BLaER1 treated with 17β-estradiol and CSF1 and Interleukin-3, amounts not matched to agents 10 nM and 100 nM (cell line): ENCODE data around the gene ELMO1.

Experiments
- H3K27ac ChIP-seq, 11 experiments: shearing (Covaris generic); formaldehyde crosslinking; 2 replicates each; pipeline ENCODE4 v1.8.1; 2022
- H3K27me3 ChIP-seq, 11 experiments: shearing (Covaris generic); formaldehyde crosslinking; 2 replicates each; pipeline ENCODE4 v1.8.1; 2022
- H3K36me3 ChIP-seq, 11 experiments: shearing (Covaris generic); formaldehyde crosslinking; 2 replicates each; pipeline ENCODE4 v1.8.1; 2022
- H3K4me1 ChIP-seq, 10 experiments: shearing (Covaris generic); formaldehyde crosslinking; 2 replicates each; pipeline ENCODE4 v1.8.1; 2022
- H3K4me2 ChIP-seq, 11 experiments: shearing (Covaris generic); formaldehyde crosslinking; 2 replicates each; pipeline ENCODE4 v1.8.1; 2022
- H3K4me3 ChIP-seq, 10 experiments: shearing (Covaris generic); formaldehyde crosslinking; 2 replicates each; pipeline ENCODE4 v1.8.1; 2022
- H3K9ac ChIP-seq, 11 experiments: shearing (Covaris generic); formaldehyde crosslinking; 2 replicates each; pipeline ENCODE4 v1.8.1; 2022
- H3K9me3 ChIP-seq, 11 experiments: shearing (Covaris generic); formaldehyde crosslinking; replicated peaks in 1 of 11; 2 replicates each; pipeline ENCODE4 v1.8.1; 2022
- H4K20me1 ChIP-seq, 11 experiments: shearing (Covaris generic); formaldehyde crosslinking; 2 replicates each; pipeline ENCODE4 v1.8.1; 2022
- Cebpa-rat ChIP-seq, 11 experiments: shearing (Covaris generic); IDR thresholded peaks; 2 replicates each; pipeline ENCODE4 v1.8.1; 2022

The ELMO1 gene

GRCh38 chr7:37050801-37051200 is 397.9 kb downstream of the ELMO1 start:
- Histone ChIP-seq H3K27me3 (no peaks in the 10 kb centered on the region), H3K4me3 (no peak overlapping the region), H3K9me3 (no peaks in the 10 kb centered on the region), H3K9ac (no peak overlapping the region), H3K27ac (no peak overlapping the region), H4K20me1 (peaks cover 0 to 17% (median 5%) of the 10 kb centered on the region in 11 experiments; a peak in 7 of 22 replicates), H3K36me3 (peaks cover 0 to 4% (median 0%) of the 10 kb centered on the region in 11 experiments; a peak in 1 of 22 replicates), H3K4me1 (peaks cover 2 to 11% (median 5%) of the 10 kb centered on the region in 10 experiments; a peak in 19 of 20 replicates), H3K4me2 (no peak overlapping the region)
- TF ChIP-seq Cebpa-rat (IDR thresholded peaks at IDR 0.05), result no peak

GRCh38 chr7:37048674-37049073 is 400.0 kb downstream of the ELMO1 start:
- no peak overlapping the region for H3K4me2 ChIP-seq
- H3K36me3 ChIP-seq, result peaks cover 0 to 4% (median 0%) of the 10 kb centered on the region in 11 experiments; a peak in 1 of 22 replicates
- H3K9me3 ChIP-seq, result no peaks in the 10 kb centered on the region
- no peak for TF ChIP-seq Cebpa-rat (IDR thresholded peaks at IDR 0.05)
- no peaks in the 10 kb centered on the region for H3K27me3 ChIP-seq
- H3K27ac ChIP-seq, result no peak overlapping the region
- peaks cover 4 to 29% (median 15%) of the 10 kb centered on the region in 10 experiments; a peak in 19 of 20 replicates for H3K4me1 ChIP-seq
- H3K4me3 ChIP-seq, result no peak overlapping the region
- H4K20me1 ChIP-seq, result peaks cover 0 to 24% (median 7%) of the 10 kb centered on the region in 11 experiments; a peak in 10 of 22 replicates
- no peak overlapping the region for H3K9ac ChIP-seq

- no peak overlapping the region for H3K9ac ChIP-seq
- H3K4me1 ChIP-seq, result peaks cover 4 to 29% (median 15%) of the 10 kb centered on the region in 10 experiments; a peak in 19 of 20 replicates
- H4K20me1 ChIP-seq, result peaks cover 0 to 24% (median 7%) of the 10 kb centered on the region in 11 experiments; a peak in 10 of 22 replicates
- H3K4me3 ChIP-seq, result no peak overlapping the region
- H3K27ac ChIP-seq, result no peak overlapping the region
- TF ChIP-seq Cebpa-rat (IDR thresholded peaks at IDR 0.05), result no peak
- no peaks in the 10 kb centered on the region for H3K9me3 ChIP-seq
- peaks cover 0 to 4% (median 0%) of the 10 kb centered on the region in 11 experiments; a peak in 1 of 22 replicates for H3K36me3 ChIP-seq
- no peak overlapping the region for H3K4me2 ChIP-seq
- no peaks in the 10 kb centered on the region for H3K27me3 ChIP-seq
Measured at GRCh38 chr7:37047260-37047659, 401.4 kb downstream of the ELMO1 start.

GRCh38 chr7:37046531-37047079 is 402.1 kb downstream of the ELMO1 start:
- H3K36me3 ChIP-seq, result peaks cover 0 to 4% (median 0%) of the 10 kb centered on the region in 11 experiments; a peak in 1 of 22 replicates
- no peaks in the 10 kb centered on the region for H3K27me3 ChIP-seq
- no peaks in the 10 kb centered on the region for H3K9me3 ChIP-seq
- peaks cover 0 to 24% (median 3%) of the 10 kb centered on the region in 11 experiments; a peak in 9 of 22 replicates for H4K20me1 ChIP-seq
- no peak for TF ChIP-seq Cebpa-rat (IDR thresholded peaks at IDR 0.05)
- no peak overlapping the region for H3K9ac ChIP-seq
- peaks cover 4 to 29% (median 15%) of the 10 kb centered on the region in 10 experiments; a peak in 19 of 20 replicates for H3K4me1 ChIP-seq
- no peak overlapping the region for H3K27ac ChIP-seq
- H3K4me2 ChIP-seq, result peak overlapping the region in 4 of 11 experiments; percentile 32 to 80 (median 66); a peak in 5 of 22 replicates
- H3K4me3 ChIP-seq, result no peak overlapping the region

- Histone ChIP-seq H3K9me3 (no peaks in the 10 kb centered on the region), H3K27ac (no peak overlapping the region), H3K9ac (no peak overlapping the region), H3K36me3 (peaks cover 0 to 4% (median 0%) of the 10 kb centered on the region in 11 experiments; a peak in 2 of 22 replicates), H3K27me3 (no peaks in the 10 kb centered on the region), H3K4me3 (no peak overlapping the region), H3K4me1 (peaks cover 4 to 29% (median 15%) of the 10 kb centered on the region in 10 experiments; a peak in 19 of 20 replicates), H4K20me1 (peaks cover 0 to 24% (median 3%) of the 10 kb centered on the region in 11 experiments; a peak in 9 of 22 replicates), H3K4me2 (peak overlapping the region in 7 of 11 experiments; percentile 32 to 80 (median 51); a peak in 14 of 22 replicates)
- TF ChIP-seq Cebpa-rat (IDR thresholded peaks at IDR 0.05), result no peak
Measured at GRCh38 chr7:37045681-37046179, 402.9 kb downstream of the ELMO1 start.

- Histone ChIP-seq H3K4me1 (peaks cover 4 to 24% (median 15%) of the 10 kb centered on the region in 10 experiments; a peak in 19 of 20 replicates), H3K9ac (no peak overlapping the region), H3K4me2 (no peak overlapping the region), H4K20me1 (peaks cover 0 to 24% (median 2%) of the 10 kb centered on the region in 11 experiments; a peak in 8 of 22 replicates), H3K36me3 (peaks cover 9 to 25% (median 15%) of the 10 kb centered on the region in 11 experiments; a peak in 18 of 22 replicates), H3K27ac (no peak overlapping the region), H3K27me3 (no peaks in the 10 kb centered on the region), H3K9me3 (peaks cover 13 to 19% (median 16%) of the 10 kb centered on the region in 11 experiments), H3K4me3 (no peak overlapping the region)
- TF ChIP-seq Cebpa-rat (IDR thresholded peaks at IDR 0.05), result no peak
Measured at GRCh38 chr7:37041461-37041860, 407.2 kb downstream of the ELMO1 start.

GRCh38 chr7:37040330-37040729 is 408.3 kb downstream of the ELMO1 start:
- Histone ChIP-seq H3K27ac (no peak overlapping the region), H3K9ac (no peak overlapping the region), H3K36me3 (peaks cover 9 to 25% (median 15%) of the 10 kb centered on the region in 11 experiments; a peak in 18 of 22 replicates), H3K27me3 (no peaks in the 10 kb centered on the region), H3K9me3 (peaks cover 13 to 19% (median 16%) of the 10 kb centered on the region in 11 experiments), H3K4me2 (no peak overlapping the region), H3K4me3 (no peak overlapping the region), H3K4me1 (peaks cover 0 to 13% (median 6%) of the 10 kb centered on the region in 10 experiments; a peak in 15 of 20 replicates), H4K20me1 (peaks cover 0 to 15% (median 0%) of the 10 kb centered on the region in 11 experiments; a peak in 7 of 22 replicates)
- no peak for TF ChIP-seq Cebpa-rat (IDR thresholded peaks at IDR 0.05)

- peaks cover 0 to 2% (median 0%) of the 10 kb centered on the region in 10 experiments; a peak in 5 of 20 replicates for H3K4me1 ChIP-seq
- no peak overlapping the region for H3K9ac ChIP-seq
- H3K27me3 ChIP-seq, result no peaks in the 10 kb centered on the region
- H3K4me2 ChIP-seq, result 0 out of 22 replicates have a peak overlapping the region, but pooled peaks of 1 of the 11 experiments have one; percentile 2
- H3K36me3 ChIP-seq, result peaks cover 9 to 25% (median 15%) of the 10 kb centered on the region in 11 experiments; a peak in 18 of 22 replicates
- no peak overlapping the region for H3K27ac ChIP-seq
- no peak for TF ChIP-seq Cebpa-rat (IDR thresholded peaks at IDR 0.05)
- peaks cover 13 to 19% (median 16%) of the 10 kb centered on the region in 11 experiments for H3K9me3 ChIP-seq
- H3K4me3 ChIP-seq, result no peak overlapping the region
- peaks cover 0 to 15% (median 0%) of the 10 kb centered on the region in 11 experiments; a peak in 3 of 22 replicates for H4K20me1 ChIP-seq
Measured at GRCh38 chr7:37039131-37039749, 409.4 kb downstream of the ELMO1 start.
